HEK293 (cell line): Measurements from ENCODE around the gene C6orf47.

Experiments used
- MYNN ChIP-seq: fragments of 450-650 bp; formaldehyde crosslinking; IDR thresholded peaks from 2 replicates; pipeline ENCODE4 v1.5.1; 2016; ENCODE audit warnings: missing biosample characterization, missing genetic modification characterization, borderline replicate concordance
- ZBTB1 ChIP-seq: fragments of 450-650 bp; formaldehyde crosslinking; IDR thresholded peaks from 2 replicates; pipeline ENCODE4 v1.5.1; 2016; ENCODE audit warnings: missing biosample characterization, missing genetic modification characterization
- ZNF239 ChIP-seq: fragments of 450-650 bp; formaldehyde crosslinking; IDR thresholded peaks from 2 replicates; pipeline ENCODE4 v1.5.1; 2016; ENCODE audit warnings: missing biosample characterization, missing genetic modification characterization
- ZNF561 ChIP-seq: fragments of 450-650 bp; IDR thresholded peaks from 2 replicates; pipeline ENCODE4 v1.5.1; 2018; ENCODE audit warnings: missing biosample characterization, missing genetic modification characterization, borderline replicate concordance
- TF ChIP-seq, protein P1 (sequence below): fragments of 450-650 bp; formaldehyde crosslinking; IDR thresholded peaks from 2 replicates; pipeline ENCODE4 v1.5.1; 2016; ENCODE audit warnings: missing biosample characterization, missing genetic modification characterization

DNA sequence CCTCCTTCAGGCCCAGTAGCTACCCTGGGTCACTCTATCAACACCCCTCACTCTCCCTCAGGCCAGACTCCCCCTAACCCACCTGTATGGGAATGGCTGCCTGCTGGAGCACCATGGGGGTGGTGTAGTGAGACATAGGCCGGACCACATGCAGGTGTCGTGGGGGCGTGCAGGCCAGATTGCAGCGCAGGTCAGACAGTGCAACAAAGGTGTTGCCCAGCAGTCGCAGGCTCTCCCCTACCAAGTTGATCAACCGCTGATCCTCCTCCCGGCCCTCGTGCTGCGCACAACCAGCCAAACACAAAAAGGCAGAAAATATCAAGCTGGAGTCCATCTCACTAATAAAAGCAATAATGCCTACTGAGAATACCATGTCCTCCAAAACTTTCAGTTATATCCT is 15.3 kb downstream of the C6orf47 start:
- no peak for TF ChIP-seq ZBTB1 (tag by site-specific recombination)
- TF ChIP-seq, protein P1, sequence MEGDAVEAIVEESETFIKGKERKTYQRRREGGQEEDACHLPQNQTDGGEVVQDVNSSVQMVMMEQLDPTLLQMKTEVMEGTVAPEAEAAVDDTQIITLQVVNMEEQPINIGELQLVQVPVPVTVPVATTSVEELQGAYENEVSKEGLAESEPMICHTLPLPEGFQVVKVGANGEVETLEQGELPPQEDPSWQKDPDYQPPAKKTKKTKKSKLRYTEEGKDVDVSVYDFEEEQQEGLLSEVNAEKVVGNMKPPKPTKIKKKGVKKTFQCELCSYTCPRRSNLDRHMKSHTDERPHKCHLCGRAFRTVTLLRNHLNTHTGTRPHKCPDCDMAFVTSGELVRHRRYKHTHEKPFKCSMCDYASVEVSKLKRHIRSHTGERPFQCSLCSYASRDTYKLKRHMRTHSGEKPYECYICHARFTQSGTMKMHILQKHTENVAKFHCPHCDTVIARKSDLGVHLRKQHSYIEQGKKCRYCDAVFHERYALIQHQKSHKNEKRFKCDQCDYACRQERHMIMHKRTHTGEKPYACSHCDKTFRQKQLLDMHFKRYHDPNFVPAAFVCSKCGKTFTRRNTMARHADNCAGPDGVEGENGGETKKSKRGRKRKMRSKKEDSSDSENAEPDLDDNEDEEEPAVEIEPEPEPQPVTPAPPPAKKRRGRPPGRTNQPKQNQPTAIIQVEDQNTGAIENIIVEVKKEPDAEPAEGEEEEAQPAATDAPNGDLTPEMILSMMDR = no peak
- no peak for TF ChIP-seq ZNF561 (tag by site-specific recombination)
- TF ChIP-seq MYNN (tag by site-specific recombination) = no peak
- TF ChIP-seq ZNF239 (tag by site-specific recombination) = no peak
